Upper lobe of right lung (tissue), 1 donor: Measurements from ENCODE around the gene CCDC47. TPM values are rescaled to one million over a fixed set of nuclear protein-coding genes. Genes with fewer than 3 reads are reported as not detected.
A peak's percentile ranks its signal among the peaks of the same experiment; 100 is the strongest.

Experiments used
- ATAC-seq: fragments of 200-7000 bp; cut with Tn5 transposase; one replicate; pipeline ENCODE4 v1.9.1; 2020; ENCODE audit warnings: mild to moderate bottlenecking, moderate library complexity
- DNase-seq: peaks from one replicate; pipeline ENCODE4 v3.0.0-alpha.2; 2020
- H3K27ac ChIP-seq: fragments of 200-600 bp; one replicate; pipeline ENCODE4 v1.8.0; 2022
- H3K27me3 ChIP-seq: fragments of 200-600 bp; one replicate; pipeline ENCODE4 v1.8.0; 2022; ENCODE audit warnings: mild to moderate bottlenecking
- H3K36me3 ChIP-seq: fragments of 200-600 bp; one replicate; pipeline ENCODE4 v1.8.0; 2022
- H3K4me1 ChIP-seq: fragments of 200-600 bp; one replicate; pipeline ENCODE4 v1.8.0; 2022
- H3K4me3 ChIP-seq: fragments of 200-600 bp; one replicate; pipeline ENCODE4 v1.8.0; 2022; ENCODE audit warnings: mild to moderate bottlenecking
- H3K9me3 ChIP-seq: fragments of 200-600 bp; one replicate; pipeline ENCODE4 v1.8.0; 2022
- intact Hi-C: fragments of 100-400 bp; cut with DNase I; formaldehyde crosslinking; loops from one replicate; pipeline ENCODE4 v1.11.0; 2022
- total RNA-seq: library from RNA; stranded (reverse); fragmentation: NEBNext Ultra II Directional; extraction: Animal tissue kit (Norgen Biotek cat#: 25700); gene quantifications from one replicate; pipeline ENCODE4 v1.2.1, GENCODE V29; 2021
- TF ChIP-seq, protein P1 (sequence below): fragments of 200-600 bp; IDR thresholded peaks from one replicate; pipeline ENCODE4 v1.8.0; 2022; ENCODE audit warnings: antibody characterized with exemption
- donor health status: DM: no; HTN: yes; CAD: no; lungs with severe emphysema.

Gene CCDC47
- total RNA-seq, 1 donor from 2014 or later, result 91.4 TPM

GRCh38 chr17:63703556-63704258 lies 69.7 kb downstream of the CCDC47 start:
- intact Hi-C loops, result no loop called here
- TF ChIP-seq, protein P1, sequence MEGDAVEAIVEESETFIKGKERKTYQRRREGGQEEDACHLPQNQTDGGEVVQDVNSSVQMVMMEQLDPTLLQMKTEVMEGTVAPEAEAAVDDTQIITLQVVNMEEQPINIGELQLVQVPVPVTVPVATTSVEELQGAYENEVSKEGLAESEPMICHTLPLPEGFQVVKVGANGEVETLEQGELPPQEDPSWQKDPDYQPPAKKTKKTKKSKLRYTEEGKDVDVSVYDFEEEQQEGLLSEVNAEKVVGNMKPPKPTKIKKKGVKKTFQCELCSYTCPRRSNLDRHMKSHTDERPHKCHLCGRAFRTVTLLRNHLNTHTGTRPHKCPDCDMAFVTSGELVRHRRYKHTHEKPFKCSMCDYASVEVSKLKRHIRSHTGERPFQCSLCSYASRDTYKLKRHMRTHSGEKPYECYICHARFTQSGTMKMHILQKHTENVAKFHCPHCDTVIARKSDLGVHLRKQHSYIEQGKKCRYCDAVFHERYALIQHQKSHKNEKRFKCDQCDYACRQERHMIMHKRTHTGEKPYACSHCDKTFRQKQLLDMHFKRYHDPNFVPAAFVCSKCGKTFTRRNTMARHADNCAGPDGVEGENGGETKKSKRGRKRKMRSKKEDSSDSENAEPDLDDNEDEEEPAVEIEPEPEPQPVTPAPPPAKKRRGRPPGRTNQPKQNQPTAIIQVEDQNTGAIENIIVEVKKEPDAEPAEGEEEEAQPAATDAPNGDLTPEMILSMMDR, result no peak
- no peak overlapping the region for H3K27ac ChIP-seq
- H3K4me3 ChIP-seq, result no peak overlapping the region
- H3K4me1 ChIP-seq, result peaks cover 24% of the 10 kb centered on the region
- no peaks in the 10 kb centered on the region for H3K9me3 ChIP-seq
- peaks cover 39% of the 10 kb centered on the region for H3K36me3 ChIP-seq
- no peak for ATAC-seq
- peak; percentile 34 for DNase-seq
- no peaks in the 10 kb centered on the region for H3K27me3 ChIP-seq

- TF ChIP-seq, protein P1, result no peak
- peaks cover 35% of the 10 kb centered on the region for H3K36me3 ChIP-seq
- no peaks in the 10 kb centered on the region for H3K9me3 ChIP-seq
- H3K27me3 ChIP-seq, result no peaks in the 10 kb centered on the region
- H3K27ac ChIP-seq, result no peak overlapping the region
- intact Hi-C loops, result no loop called here
- peaks cover 28% of the 10 kb centered on the region for H3K4me1 ChIP-seq
- ATAC-seq (no peak), DNase-seq (no peak)
- H3K4me3 ChIP-seq, result no peak overlapping the region
These were observed 70.4 kb downstream of the CCDC47 start for GRCh38 chr17:63703029-63703428.

- Histone ChIP-seq H3K27ac (no peak overlapping the region), H3K4me3 (no peak overlapping the region)
- intact Hi-C loops, result no loop called here
These were observed 70.7 kb downstream of the CCDC47 start for GRCh38 chr17:63702721-63703015.

DNA sequence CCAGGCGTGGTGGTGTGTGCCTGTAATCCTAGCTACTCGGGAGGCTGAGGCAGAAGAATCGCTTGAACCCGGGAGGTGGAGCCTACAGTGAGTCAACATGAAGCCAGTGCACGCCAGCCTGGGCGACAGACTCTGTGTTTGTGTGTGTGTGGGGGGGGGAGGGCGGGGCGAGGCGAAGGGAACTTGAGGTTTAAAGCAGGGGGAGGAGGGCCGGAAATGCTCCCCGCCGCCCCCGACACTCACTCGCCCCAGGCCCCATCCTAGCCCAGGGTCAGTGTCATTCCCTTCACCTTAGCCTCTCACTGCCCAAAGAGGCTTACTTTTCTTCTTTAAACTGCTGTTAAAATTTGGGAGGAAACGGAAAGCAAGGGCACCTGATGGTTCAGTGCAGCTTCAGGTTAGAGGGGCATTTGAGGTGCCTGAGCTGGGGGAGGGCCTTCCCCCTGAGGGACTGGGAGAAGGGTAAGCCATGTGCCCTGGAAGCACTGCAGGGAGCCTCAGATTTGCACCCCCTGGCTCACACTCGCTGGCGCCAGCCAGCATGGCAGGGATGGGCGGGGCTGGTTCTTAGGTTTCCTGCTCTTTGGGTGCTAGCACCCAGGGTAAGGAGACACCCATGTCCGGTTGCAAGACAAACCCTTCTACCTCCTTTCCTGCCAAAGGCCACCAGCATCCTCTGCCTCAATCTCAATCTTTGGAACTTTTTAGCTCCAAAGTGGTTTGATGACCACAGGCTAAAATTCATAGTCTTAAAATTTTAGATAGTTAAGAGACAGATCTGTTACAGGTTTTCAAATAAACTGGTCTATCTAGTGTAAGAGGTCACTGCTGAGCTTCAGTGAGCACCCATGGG lies 71.3 kb downstream of the CCDC47 start:
- Histone ChIP-seq H3K9me3 (no peaks in the 10 kb centered on the region), H3K4me3 (peak overlapping the region; percentile 32), H3K4me1 (peaks cover 28% of the 10 kb centered on the region), H3K36me3 (peaks cover 35% of the 10 kb centered on the region), H3K27me3 (no peaks in the 10 kb centered on the region), H3K27ac (peak overlapping the region; percentile 76)
- ATAC-seq, result peak; percentile 13
- DNase-seq, result peak; percentile 72
- intact Hi-C loops, result no loop called here
- TF ChIP-seq, protein P1, result no peak

More at GRCh38 chr17:63702721-63703015, 70.7 kb downstream of the CCDC47 start:
- no peak for ATAC-seq
- Histone ChIP-seq H3K27me3 (no peaks in the 10 kb centered on the region), H3K4me1 (peaks cover 28% of the 10 kb centered on the region), H3K36me3 (peaks cover 35% of the 10 kb centered on the region), H3K9me3 (no peaks in the 10 kb centered on the region)
- DNase-seq, result peak; percentile 32
- TF ChIP-seq, protein P1, result no peak

DNA sequence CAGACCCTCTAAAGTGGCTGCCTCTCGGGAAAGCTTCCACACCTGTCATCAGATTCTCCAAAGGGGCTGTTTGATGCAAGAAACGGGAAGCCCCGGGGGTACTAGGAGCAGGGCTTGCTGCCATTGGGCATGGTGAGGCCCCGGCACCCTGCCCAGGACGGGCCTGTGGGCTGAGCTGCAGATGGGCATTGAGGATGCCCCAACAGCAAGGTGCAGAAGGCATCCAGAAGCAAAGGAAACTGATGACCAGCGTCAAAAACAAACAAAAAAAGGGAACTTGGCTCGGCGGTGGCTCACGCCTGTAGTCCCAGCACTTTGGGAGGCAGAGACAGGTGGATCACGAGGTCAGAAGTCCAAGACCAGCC lies 72.0 kb downstream of the CCDC47 start:
- Histone ChIP-seq H3K4me3 (peak overlapping the region; percentile 57), H3K4me1 (peaks cover 33% of the 10 kb centered on the region)
- intact Hi-C loops, result no loop called here

More for the DNA sequence above, 72.0 kb downstream of the CCDC47 start:
- DNase-seq (no peak), ATAC-seq (no peak)
- Histone ChIP-seq H3K36me3 (peaks cover 30% of the 10 kb centered on the region), H3K27me3 (no peaks in the 10 kb centered on the region), H3K27ac (peak overlapping the region; percentile 76), H3K9me3 (no peaks in the 10 kb centered on the region)
- TF ChIP-seq, protein P1, result no peak
